K562 (cell line): ENCODE data around the gene PPTC7. TPM values are rescaled to one million over a fixed set of nuclear protein-coding genes. Genes with fewer than 3 reads are reported as not detected.
A peak's percentile ranks its signal among the peaks of the same experiment; 100 is the strongest.
"Not testable (repeated sequence)": the region's sequence is repeated elsewhere in the genome, so short reads cannot be mapped to it uniquely, and the experiment has no call there.

ENCODE experiments used
- ATAC-seq: fragments of 200-7000 bp; cut with Tn5 transposase; 3 replicates; pipeline ENCODE4 v1.9.1; 2020; ENCODE audit warnings: moderate library complexity
- BruUV-seq: library from RNA; stranded (reverse); fragments of 400-500 nt; replicated peaks from 2 replicates; lab custom pipeline; 2021; lab: Mats Ljungman, UMichigan
- CTCF ChIA-PET: fragments of 300-600 bp; formaldehyde crosslinking; extraction: SDS; loops from one replicate; lab custom pipeline; 2021; ENCODE audit warnings: low intra/inter-chr PET ratio; lab: Yijun Ruan, JAX
- POLR2A ChIA-PET: fragments of 300-600, 350-650 bp; sonication (Branson Sonifier 250); formaldehyde crosslinking; extraction: SDS; loops from one replicate; lab custom pipeline; 2021; ENCODE audit warnings: antibody characterized with exemption, inconsistent platforms; lab: Yijun Ruan, JAX
- DNase-seq, 4 experiments: peaks; one replicate each; pipeline versions ENCODE4 v3.0.0 to v3.0.0-alpha.2; 2011 to 2018; ENCODE audit warnings: low spot score in 3 of 4, mixed read lengths in 3 of 4; ENCODE audit errors: extremely low read depth in 1 of 4
- FAIRE-seq: peaks from 2 replicates; lab custom pipeline; 2011; peaks lifted over from hg19 to GRCh38; lab: Jason Lieb, UNC
- H2AFZ ChIP-seq: 2 replicates; pipeline ENCODE4 v1.6.0; 2011; ENCODE audit warnings: low read depth, low read length, control low read depth, inconsistent platforms
- H3K27ac ChIP-seq: fragments of 200-600 bp; 3 replicates; pipeline ENCODE4 v1.8.0; 2011; ENCODE audit warnings: low read depth, mild to moderate bottlenecking, control low read depth, inconsistent platforms, low read length, moderate library complexity, mixed read lengths; ENCODE audit errors: extremely low read depth
- H3K27me3 ChIP-seq, 2 experiments: fragments of 300-600 bp in 1 of 2; 2 replicates in 1 of 2; 3 replicates in 1 of 2; pipeline versions ENCODE4 v1.6.0 to v1.8.0; 2011; ENCODE audit warnings: inconsistent platforms in 2 of 2, low read length in 2 of 2, mild to moderate bottlenecking in 1 of 2, mixed read lengths in 1 of 2, moderate library complexity in 1 of 2; ENCODE audit not compliant: control insufficient read depth in 2 of 2, insufficient read depth in 2 of 2
- H3K36me3 ChIP-seq: fragments of 300-600 bp; 3 replicates; pipeline ENCODE4 v1.8.0; 2011; ENCODE audit warnings: mild to moderate bottlenecking, low read length, inconsistent platforms; ENCODE audit not compliant: control insufficient read depth, insufficient read depth
- H3K4me1 ChIP-seq, 2 experiments: fragments of 200-600 bp in 1 of 2; replicated peaks in 1 of 2; 2 replicates in 1 of 2; 3 replicates in 1 of 2; pipeline versions ENCODE4 v1.5.1 to v1.8.0; 2011; ENCODE audit warnings: inconsistent platforms in 2 of 2, low read length in 2 of 2, mild to moderate bottlenecking in 1 of 2, mixed read lengths in 1 of 2, moderate library complexity in 1 of 2; ENCODE audit not compliant: control insufficient read depth in 2 of 2, insufficient read depth in 2 of 2
- H3K4me2 ChIP-seq: 2 replicates; pipeline ENCODE4 v1.6.1; 2011; ENCODE audit warnings: low read length, control low read depth, inconsistent platforms, mixed read lengths; ENCODE audit not compliant: insufficient read depth
- H3K4me3 ChIP-seq: fragments of 200-600 bp; sonication (generic), shearing (Covaris generic); 2 replicates; pipeline ENCODE4 v1.5.1; 2016; ENCODE audit warnings: control low read depth, inconsistent platforms
- H3K79me2 ChIP-seq: fragments of 200-600 bp; 3 replicates; pipeline ENCODE4 v1.8.0; 2011; ENCODE audit warnings: low read length, inconsistent platforms; ENCODE audit not compliant: control insufficient read depth, insufficient read depth
- H3K9ac ChIP-seq, 2 experiments: 2 replicates each; pipeline versions ENCODE4 v1.6.0 to v1.6.1; 2011; ENCODE audit warnings: low read depth in 2 of 2, low read length in 2 of 2, control low read depth in 1 of 2, inconsistent platforms in 1 of 2, mild to moderate bottlenecking in 1 of 2, mixed read lengths in 1 of 2; ENCODE audit not compliant: insufficient read depth in 1 of 2
- H3K9me1 ChIP-seq: one replicate; pipeline ENCODE4 v1.6.0; 2011; ENCODE audit warnings: inconsistent platforms, mild to moderate bottlenecking, low read length, moderate library complexity; ENCODE audit not compliant: control insufficient read depth, insufficient read depth
- H3K9me3 ChIP-seq: replicated peaks from 2 replicates; pipeline ENCODE4 v1.5.1; 2011; ENCODE audit warnings: low read depth, low read length, inconsistent platforms; ENCODE audit not compliant: control insufficient read depth, insufficient read depth
- H4K20me1 ChIP-seq: replicated peaks from 2 replicates; pipeline ENCODE4 v1.6.1; 2011; ENCODE audit warnings: low read length, inconsistent platforms, mixed read lengths; ENCODE audit not compliant: control insufficient read depth, insufficient read depth
- ARID1B ChIP-seq: fragments of 450-650 bp; IDR thresholded peaks from 2 replicates; pipeline ENCODE4 v1.6.1; 2016; ENCODE audit warnings: antibody characterized with exemption, mild to moderate bottlenecking, inconsistent platforms
- CEBPG ChIP-seq, 3 experiments: fragments of 200-800 bp in 1 of 3; sonication (Bioruptor generic) in 1 of 3; sonication (generic) in 1 of 3; formaldehyde crosslinking in 1 of 3; IDR thresholded peaks in 2 of 3; conservative IDR thresholded peaks in 1 of 3; 2 replicates each; pipeline versions ENCODE4 v1.6.1 to v1.8.0; 2016 to 2022; ENCODE audit warnings: missing compliant biosample characterization in 2 of 3, missing genetic modification characterization in 2 of 3, mild to moderate bottlenecking in 1 of 3, missing genetic modification reagents in 1 of 3
- ESRRA ChIP-seq: fragments of 450-650 bp; IDR thresholded peaks from 2 replicates; pipeline ENCODE4 v1.6.1; 2014; ENCODE audit warnings: low read depth, mild to moderate bottlenecking, moderate library complexity, borderline replicate concordance
- FOSL1 ChIP-seq: fragments of 200-800 bp; sonication (Bioruptor generic); conservative IDR thresholded peaks from 2 replicates; pipeline ENCODE4 v1.6.1; 2016; ENCODE audit warnings: missing genetic modification characterization, missing compliant biosample characterization
- KLF1 ChIP-seq: fragments of 450-650 bp; IDR thresholded peaks from 2 replicates; pipeline ENCODE4 v1.6.1; 2016; ENCODE audit warnings: missing genetic modification characterization, missing compliant biosample characterization
- MEIS2 ChIP-seq: fragments of 450-650 bp; IDR thresholded peaks from 2 replicates; pipeline ENCODE4 v1.6.1; 2014; ENCODE audit warnings: mild to moderate bottlenecking; ENCODE audit not compliant: partially characterized antibody
- RFX1 ChIP-seq: fragments of 450-650 bp; IDR thresholded peaks from 2 replicates; pipeline ENCODE4 v1.6.1; 2016; ENCODE audit warnings: mild to moderate bottlenecking, moderate library complexity
- RHOXF2B ChIP-seq: fragments of 250-450 bp; sonication (Bioruptor Pico); conservative IDR thresholded peaks from 2 replicates; pipeline ENCODE4 v1.5.1; 2021
- SMARCA4 ChIP-seq: fragments of 450-650 bp; IDR thresholded peaks from 2 replicates; pipeline ENCODE4 v1.6.1; 2016
- SMARCE1 ChIP-seq: fragments of 450-650 bp; IDR thresholded peaks from 2 replicates; pipeline ENCODE4 v1.7.1; 2016; ENCODE audit warnings: mild to moderate bottlenecking
- SOX6 ChIP-seq: fragments of 450-650 bp; IDR thresholded peaks from 2 replicates; pipeline ENCODE4 v1.6.1; 2014; ENCODE audit warnings: mild to moderate bottlenecking
- TRIM24 ChIP-seq, 2 experiments: fragments of 450-650 bp; IDR thresholded peaks; 2 replicates each; pipeline ENCODE4 v1.6.1; 2016
- ZNF384 ChIP-seq: IDR thresholded peaks from 2 replicates; pipeline ENCODE4 v1.6.1; 2012; ENCODE audit warnings: low read depth, low read length, improper control_type of control experiment
- ZNF589 ChIP-seq: fragments of 200-800 bp; sonication (Bioruptor generic); IDR thresholded peaks from 2 replicates; pipeline ENCODE4 v1.6.1; 2016; ENCODE audit warnings: low read depth, missing genetic modification characterization, missing compliant biosample characterization
- ZNF766 ChIP-seq: fragments of 200-800 bp; sonication (Bioruptor generic); conservative IDR thresholded peaks from 2 replicates; pipeline ENCODE4 v1.6.1; 2016; ENCODE audit warnings: missing genetic modification characterization, missing compliant biosample characterization
- WGBS: fragments of 100-300 bp; shearing (Covaris generic); methylation state at CpG from one replicate; pipeline ENCODE4 v1.1.6; 2016; ENCODE audit warnings: low coverage, mixed read lengths; ENCODE audit not compliant: insufficient coverage; ENCODE audit errors: missing lambda C conversion rate; 5-methylcytosine and 5-hydroxymethylcytosine counted together
- in situ Hi-C: fragments of 300-500 bp; cut with MboI; formaldehyde crosslinking; loops from 4 replicates; pipeline ENCODE4 v1.15.0; 2018; ENCODE audit warnings: inconsistent platforms, mixed read lengths
- intact Hi-C: fragments of 100-400 bp; cut with micrococcal nuclease; formaldehyde crosslinking; loops from 2 replicates; pipeline ENCODE4 v1.14.2; 2022
- polyA plus RNA-seq, 8 experiments: library from polyadenylated mRNA; depleted of rRNA in 4 of 8; stranded (reverse) in 5 of 8; unstranded in 3 of 8; fragments of >200 nt; fragmentation: Nextera tagmentation in 2 of 8; fragmentation: Illumina TruSeq in 1 of 8; extraction: Ambion mirVana in 2 of 8; extraction: Trizol in 1 of 8; gene quantifications; 2 replicates each; pipeline versions ENCODE4 v1.2.1 to v1.2.3, GENCODE V29; 2011 to 2014; ENCODE audit warnings: inconsistent platforms in 1 of 8, missing spikeins in 1 of 8
- total RNA-seq, 7 experiments: library from RNA; depleted of rRNA in 6 of 7; stranded (reverse); fragments of >200 nt in 6 of 7; fragmentation: Illumina TruSeq in 2 of 7; extraction: Trizol in 2 of 7; gene quantifications; 2 replicates each; pipeline versions ENCODE4 v1.2.1 to v1.2.3, GENCODE V29; 2011 to 2021; ENCODE audit warnings: low replicate concordance in 1 of 7
- TF ChIP-seq, protein P1 (sequence below), 2 experiments: fragments of 450-650 bp in 1 of 2; sonication (generic) in 1 of 2; formaldehyde crosslinking in 1 of 2; IDR thresholded peaks in 1 of 2; conservative IDR thresholded peaks in 1 of 2; 2 replicates each; pipeline versions ENCODE4 v1.6.1 to v1.8.1; 2016 to 2023; ENCODE audit warnings: mild to moderate bottlenecking in 2 of 2, moderate library complexity in 2 of 2, inconsistent platforms in 1 of 2, missing genetic modification reagents in 1 of 2
- TF ChIP-seq, protein P2 (sequence below): sonication (generic); formaldehyde crosslinking; IDR thresholded peaks from 2 replicates; pipeline ENCODE4 v1.8.1; 2023; ENCODE audit warnings: mild to moderate bottlenecking, missing genetic modification reagents

Gene PPTC7
- total and polyA plus RNA-seq, 9 of the 15 experiments (the other 6 are each of a cell fraction or from before 2014, with no cell fraction given) = 2.6 to 23.1 (median 11.9) TPM

DNA sequence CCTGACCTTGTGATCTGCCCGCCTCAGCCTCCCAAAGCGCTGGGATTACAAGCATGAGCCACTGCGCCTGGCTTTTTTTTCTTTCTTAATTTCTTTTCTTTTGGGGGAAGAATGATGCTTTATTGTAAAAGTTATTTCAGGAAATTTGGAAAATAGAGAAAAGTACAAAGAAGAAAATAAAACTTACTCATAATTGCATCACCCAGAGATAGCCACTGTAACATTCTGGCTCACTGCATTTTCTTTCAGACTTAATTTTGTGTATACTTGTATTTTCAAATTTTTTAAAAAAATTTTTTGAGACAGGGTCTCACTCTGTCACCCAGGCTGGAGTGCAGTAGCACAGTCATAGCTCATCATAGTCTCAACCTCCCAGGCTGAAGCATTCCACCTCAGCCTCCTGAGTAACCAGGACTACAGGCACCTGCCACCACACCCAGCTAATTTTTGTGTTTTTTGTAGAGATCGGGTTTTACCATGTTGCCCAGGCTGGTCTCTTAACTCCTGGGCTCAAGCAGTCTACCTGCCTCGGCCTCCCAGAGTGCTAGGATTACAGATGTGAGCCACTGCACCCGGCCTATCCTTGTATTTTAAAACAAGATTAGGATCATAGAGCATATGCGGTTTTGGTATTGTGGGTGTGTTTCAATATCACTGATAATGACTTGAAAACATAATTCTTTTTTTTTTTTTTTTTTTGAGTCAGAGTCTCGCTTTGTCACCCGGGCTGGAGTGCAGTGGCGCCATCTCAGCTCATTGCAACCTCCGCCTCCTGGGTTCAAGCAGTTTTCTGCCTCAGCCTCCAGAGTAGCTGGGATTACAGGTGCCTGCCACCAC, 62.0 kb downstream of the PPTC7 start:
- peak; percentile 81 for ATAC-seq
- H3K4me3 ChIP-seq; H3K4me2 ChIP-seq; H3K9me3 ChIP-seq; H3K4me1 ChIP-seq; FAIRE-seq; H4K20me1 ChIP-seq; in situ Hi-C loops; H3K9me1 ChIP-seq; intact Hi-C loops; H3K27ac ChIP-seq; CTCF ChIA-PET; POLR2A ChIA-PET; H3K36me3 ChIP-seq; H3K27me3 ChIP-seq; H3K9ac ChIP-seq; BruUV-seq; H3K79me2 ChIP-seq; DNase-seq; TF ChIP-seq CEBPG (CRISPR knock-in tag; IDR thresholded peaks at IDR 0.05): not testable (repeated sequence)
- 0 out of 2 replicates have a peak, but pooled peaks have one; percentile 28 for TF ChIP-seq ZNF589 (CRISPR knock-in tag)
- 0 out of 2 replicates have a peak, but pooled peaks have one; percentile 32 for TF ChIP-seq KLF1 (tag)
- TF ChIP-seq RFX1 = peak; percentile 25; the same call in 1 of the 2 replicates
- peak; percentile 27; the same call in 1 of the 2 replicates for TF ChIP-seq SMARCE1
- peak; percentile 37; the same call in 1 of the 2 replicates for TF ChIP-seq SMARCA4
- peak; percentile 25 to 46; a peak in 2 of 4 replicates for TF ChIP-seq TRIM24 (IDR thresholded peaks at IDR 0.05)
- 0 out of 2 replicates have a peak, but pooled peaks have one; percentile 15 for TF ChIP-seq SOX6
- TF ChIP-seq RHOXF2B (CRISPR knock-in tag) = 0 out of 2 replicates have a peak, but pooled peaks have one; percentile 5
- TF ChIP-seq CEBPG (tag; conservative IDR thresholded peaks at IDR 0.05 in 1 of 2, IDR thresholded peaks at IDR 0.05 in 1 of 2) = peak; percentile 54 to 88
- peak; percentile 15 for TF ChIP-seq MEIS2
- TF ChIP-seq ZNF384 = 0 out of 2 replicates have a peak, but pooled peaks have one; percentile 26
- peak; percentile 29; the same call in 1 of the 2 replicates for TF ChIP-seq ESRRA
- TF ChIP-seq ARID1B = 0 out of 2 replicates have a peak, but pooled peaks have one; percentile 9
- TF ChIP-seq FOSL1 = 0 out of 2 replicates have a peak, but pooled peaks have one; percentile 37
- TF ChIP-seq, protein P1, sequence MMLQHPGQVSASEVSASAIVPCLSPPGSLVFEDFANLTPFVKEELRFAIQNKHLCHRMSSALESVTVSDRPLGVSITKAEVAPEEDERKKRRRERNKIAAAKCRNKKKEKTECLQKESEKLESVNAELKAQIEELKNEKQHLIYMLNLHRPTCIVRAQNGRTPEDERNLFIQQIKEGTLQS (IDR thresholded peaks at IDR 0.05) = peak; percentile 74
- TF ChIP-seq, protein P1 (CRISPR knock-in tag; conservative IDR thresholded peaks at IDR 0.05) = not testable (repeated sequence)
- TF ChIP-seq, protein P2, sequence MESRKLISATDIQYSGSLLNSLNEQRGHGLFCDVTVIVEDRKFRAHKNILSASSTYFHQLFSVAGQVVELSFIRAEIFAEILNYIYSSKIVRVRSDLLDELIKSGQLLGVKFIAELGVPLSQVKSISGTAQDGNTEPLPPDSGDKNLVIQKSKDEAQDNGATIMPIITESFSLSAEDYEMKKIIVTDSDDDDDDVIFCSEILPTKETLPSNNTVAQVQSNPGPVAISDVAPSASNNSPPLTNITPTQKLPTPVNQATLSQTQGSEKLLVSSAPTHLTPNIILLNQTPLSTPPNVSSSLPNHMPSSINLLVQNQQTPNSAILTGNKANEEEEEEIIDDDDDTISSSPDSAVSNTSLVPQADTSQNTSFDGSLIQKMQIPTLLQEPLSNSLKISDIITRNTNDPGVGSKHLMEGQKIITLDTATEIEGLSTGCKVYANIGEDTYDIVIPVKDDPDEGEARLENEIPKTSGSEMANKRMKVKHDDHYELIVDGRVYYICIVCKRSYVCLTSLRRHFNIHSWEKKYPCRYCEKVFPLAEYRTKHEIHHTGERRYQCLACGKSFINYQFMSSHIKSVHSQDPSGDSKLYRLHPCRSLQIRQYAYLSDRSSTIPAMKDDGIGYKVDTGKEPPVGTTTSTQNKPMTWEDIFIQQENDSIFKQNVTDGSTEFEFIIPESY (CRISPR knock-in tag) = peak; percentile 88
- peak; percentile 39; the same call in 1 of the 2 replicates for TF ChIP-seq ZNF766 (CRISPR knock-in tag)
- peak overlapping the region; percentile 44; the same call in 1 of the 2 replicates for H2AFZ ChIP-seq
- 26% methylated on average over 8 of the region's 11 CpGs for WGBS
